Measurements from ENCODE around the gene BIRC3.
A peak's percentile ranks its signal among the peaks of the same experiment; 100 is the strongest.

The BIRC3 gene

DNA sequence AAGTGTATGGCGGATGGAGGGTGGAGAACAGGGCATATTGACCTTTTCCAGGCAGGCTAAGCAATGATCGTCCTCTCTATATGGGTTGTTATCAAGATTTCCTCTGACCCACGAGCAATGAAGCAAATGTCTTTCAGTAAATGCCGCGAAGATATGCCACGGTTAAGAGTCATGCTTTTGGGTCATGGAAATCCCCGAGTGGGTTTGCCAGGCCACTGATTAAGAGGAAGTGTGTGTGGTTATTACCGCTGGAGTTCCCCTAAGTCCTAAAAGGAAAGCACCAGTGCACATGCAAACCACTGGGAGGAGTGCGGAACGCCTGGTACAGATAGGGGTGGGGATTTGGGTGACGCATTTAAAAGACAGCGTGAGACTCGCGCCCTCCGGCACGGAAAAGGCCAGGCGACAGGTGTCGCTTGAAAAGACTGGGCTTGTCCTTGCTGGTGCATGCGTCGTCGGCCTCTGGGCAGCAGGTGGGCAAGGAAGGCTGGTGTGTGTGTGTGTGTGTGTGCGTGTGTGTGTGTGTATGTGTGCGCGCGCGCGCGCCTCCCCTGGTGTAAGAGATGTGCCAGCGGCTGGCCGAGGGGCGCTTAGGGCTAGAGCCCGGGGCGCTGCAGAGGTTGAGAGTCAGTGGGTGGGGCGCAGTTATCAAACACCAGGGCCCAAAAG, at the start of gene BIRC3:
TSS of gene BIRC3 (plus strand) at position 386 of the 669 bp plus-strand sequence. CDS start 7,026 bp downstream, outside the sequence.
- DNase-seq = peak; percentile 93

DNA sequence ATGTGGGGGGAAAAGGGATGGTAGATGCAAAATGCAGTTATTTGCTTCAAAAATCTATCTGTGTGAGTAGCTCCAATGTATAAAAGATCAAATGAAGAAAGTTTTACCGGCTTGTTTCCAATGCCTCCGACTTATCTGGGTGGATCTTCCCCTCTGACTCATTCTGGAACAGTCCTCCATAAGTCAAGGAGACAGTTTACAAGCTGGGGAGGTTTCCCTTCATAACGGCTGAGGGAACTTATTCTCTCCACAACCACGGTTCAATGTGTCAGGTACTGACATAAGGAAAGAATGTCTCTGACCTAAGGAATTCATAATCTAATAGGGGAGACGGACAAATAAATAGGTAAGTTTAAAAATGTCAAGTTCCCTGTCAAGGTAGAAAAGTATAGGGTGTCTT, 49.7 kb upstream of the BIRC3 start:
- no peak for DNase-seq

DNA sequence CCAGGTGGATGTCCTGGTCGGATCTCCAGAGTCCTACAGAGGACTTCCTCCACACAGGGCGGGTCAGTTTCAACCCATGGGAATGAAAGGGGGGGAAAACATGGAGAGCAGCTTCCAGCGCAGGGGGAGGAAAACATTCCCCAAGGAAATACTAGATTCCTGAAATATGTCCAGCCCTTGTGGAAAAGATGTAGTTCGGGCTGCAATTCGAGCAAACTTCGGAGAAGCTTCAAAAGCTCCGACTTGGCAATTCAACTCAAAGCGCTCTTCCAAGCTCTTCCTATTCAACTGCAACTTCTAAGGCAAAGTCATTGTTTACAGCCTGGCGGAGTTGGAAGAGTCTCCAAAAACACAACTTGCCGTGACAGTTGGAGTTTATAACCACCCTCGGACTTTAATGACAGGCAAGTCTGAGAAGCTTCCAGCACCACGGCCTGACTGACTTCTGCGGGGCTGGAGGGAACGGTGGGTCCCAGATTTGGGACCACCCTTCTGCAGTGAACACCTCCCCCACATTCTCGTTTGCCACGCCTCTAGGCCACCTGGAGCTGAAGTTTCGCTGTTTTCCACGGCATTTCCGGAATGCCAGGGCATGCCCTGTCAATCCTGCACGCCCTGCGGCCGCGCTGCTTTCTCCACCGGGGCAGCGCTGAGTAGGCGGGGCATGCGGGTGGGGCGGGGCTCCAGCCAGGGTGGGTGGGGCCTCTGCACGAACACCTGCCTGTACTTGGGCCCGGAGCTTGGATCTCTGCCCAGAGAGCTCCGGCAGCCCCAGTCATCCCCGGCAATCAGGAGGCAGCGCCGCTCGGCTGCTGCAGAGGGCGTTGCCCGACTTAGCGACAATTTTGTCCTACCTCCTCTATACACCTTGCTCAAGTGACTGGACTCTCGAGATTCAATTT, 49.0 kb upstream of the BIRC3 start:
- DNase-seq = peak; percentile 88

DNA sequence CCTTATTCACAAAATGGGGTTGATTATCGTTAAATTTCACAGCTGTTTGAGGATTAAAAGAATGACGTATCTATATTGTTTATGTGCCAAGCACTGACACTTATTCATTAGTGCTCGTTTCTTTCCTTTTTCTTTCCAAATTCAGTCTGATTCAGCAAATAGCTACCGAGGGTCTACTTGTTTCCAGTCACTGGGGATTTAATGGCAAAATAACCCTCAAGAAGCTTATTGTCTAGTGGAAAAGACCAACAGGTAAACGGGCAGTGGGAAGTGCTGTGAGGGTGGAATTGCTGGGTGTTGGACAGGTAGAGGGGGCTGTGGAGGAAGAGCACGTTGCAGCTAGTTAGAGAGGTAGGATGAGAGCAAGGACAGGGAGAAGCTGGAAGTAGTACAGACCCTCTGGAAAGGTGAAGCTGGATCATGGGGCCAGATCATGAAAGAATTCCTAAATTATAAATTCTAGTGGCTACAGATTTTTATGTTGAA, 48.3 kb upstream of the BIRC3 start:
- DNase-seq = no peak

DNA sequence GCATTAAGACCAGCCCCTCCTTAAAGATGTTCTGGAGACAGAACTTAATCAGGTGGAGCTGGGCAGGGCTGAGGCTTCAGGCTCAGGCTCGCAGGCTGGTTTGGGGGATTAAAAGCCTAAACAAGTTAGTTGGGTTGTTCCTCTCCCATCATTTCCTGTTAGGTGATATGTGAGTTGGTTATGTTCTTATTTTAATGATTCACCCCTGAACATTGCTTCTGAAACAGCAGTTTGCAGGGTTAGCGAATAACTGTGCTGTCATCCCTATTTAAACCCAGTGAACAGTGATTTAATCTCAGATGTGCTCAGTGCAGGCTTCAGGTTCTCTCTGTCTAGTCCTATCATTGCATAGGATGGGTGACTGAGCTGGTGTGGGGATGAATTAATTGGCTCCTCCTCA, 47.4 kb upstream of the BIRC3 start:
- no peak for DNase-seq

DNA sequence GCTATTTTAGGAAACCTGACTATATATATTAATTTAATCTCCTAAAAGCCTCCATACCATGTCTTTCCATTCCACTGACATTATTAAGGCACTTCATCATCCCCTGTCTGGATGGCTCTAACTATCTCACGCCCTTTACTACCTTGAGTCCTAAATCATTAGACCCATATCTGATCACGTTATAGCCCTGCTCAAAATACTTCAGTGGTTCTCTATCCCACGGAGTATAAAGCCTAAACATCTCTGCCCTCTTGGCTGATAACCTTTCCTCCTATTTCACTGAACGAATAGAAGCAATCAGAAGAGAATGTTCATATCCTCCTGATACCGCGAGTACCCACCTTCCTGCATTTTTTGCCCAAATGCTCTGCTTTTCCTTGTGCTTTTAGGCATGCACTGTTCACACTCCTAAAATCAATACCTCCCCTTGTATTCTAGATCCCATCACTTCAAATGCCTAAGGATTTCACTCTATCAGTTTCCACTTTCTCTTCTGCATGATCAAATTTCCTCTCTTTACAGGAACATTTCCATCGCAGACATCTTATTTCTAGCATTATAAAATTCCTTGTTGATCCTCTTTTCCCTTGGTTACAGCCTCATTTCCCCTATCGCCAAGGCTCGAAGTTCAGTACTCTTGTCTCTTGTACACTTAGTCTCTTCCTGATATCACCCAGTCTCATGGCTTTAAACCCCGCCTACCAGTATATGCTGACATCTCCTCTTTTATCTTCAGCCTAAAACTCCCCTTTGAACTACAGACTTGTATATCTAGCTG, 45.0 kb upstream of the BIRC3 start:
- DNase-seq = peak; percentile 21

DNA sequence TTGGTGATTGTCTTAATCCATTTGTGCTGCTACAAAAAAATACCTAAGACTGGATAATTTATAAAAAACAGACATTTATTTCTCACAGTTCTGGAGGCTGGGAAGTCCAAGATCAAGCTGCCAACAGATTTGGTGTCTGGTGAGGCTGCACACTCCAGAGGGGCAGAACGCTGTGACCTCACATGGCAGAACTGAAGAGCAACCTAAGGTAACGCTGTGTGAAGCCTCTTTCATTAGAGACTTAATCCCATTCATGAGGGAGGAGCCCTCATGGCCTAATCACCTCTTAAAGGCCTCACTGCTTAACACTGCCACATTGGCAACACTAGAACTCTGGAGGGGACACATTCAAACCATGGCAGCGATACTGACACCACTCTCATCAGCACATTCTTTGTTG, 42.7 kb upstream of the BIRC3 start:
- DNase-seq = no peak

DNA sequence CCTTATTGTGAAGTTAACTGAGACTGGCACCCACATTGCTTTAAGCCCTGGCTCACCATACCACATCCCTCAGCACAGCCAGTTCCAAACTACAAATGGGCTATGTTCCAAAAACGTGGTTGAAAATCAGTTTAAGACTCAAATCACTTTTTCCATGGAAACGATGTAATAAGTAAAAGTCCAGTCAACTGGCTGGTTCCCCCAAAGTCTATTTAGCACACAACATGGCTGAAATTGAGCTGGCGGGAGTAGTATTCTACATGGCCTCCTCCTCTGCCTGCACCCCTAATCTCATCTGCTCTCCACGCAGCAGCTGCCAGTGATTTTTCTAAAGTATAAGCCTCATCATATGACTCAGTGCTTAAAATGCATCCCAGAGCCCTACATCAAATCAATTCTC, 40.9 kb upstream of the BIRC3 start:
- no peak for DNase-seq

DNA sequence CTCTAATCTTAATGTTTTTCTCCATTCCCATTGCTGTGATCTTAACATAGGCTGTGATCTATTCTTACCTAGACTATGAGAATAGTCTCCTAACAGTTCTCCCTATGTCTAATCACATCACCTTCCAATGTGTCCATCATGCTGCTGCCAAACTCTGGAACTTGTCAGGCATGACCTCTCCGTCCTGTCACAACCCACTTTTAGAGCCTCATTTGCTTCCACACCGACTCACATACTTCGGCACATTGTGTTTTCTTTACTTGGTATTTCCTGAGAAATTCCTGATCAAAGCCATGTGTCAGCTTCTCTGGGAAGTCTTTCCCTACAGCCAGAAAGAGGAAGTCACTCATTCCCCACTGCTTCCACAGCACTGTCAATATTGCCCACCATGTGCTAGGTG, 40.5 kb upstream of the BIRC3 start:
- no peak for DNase-seq

DNA sequence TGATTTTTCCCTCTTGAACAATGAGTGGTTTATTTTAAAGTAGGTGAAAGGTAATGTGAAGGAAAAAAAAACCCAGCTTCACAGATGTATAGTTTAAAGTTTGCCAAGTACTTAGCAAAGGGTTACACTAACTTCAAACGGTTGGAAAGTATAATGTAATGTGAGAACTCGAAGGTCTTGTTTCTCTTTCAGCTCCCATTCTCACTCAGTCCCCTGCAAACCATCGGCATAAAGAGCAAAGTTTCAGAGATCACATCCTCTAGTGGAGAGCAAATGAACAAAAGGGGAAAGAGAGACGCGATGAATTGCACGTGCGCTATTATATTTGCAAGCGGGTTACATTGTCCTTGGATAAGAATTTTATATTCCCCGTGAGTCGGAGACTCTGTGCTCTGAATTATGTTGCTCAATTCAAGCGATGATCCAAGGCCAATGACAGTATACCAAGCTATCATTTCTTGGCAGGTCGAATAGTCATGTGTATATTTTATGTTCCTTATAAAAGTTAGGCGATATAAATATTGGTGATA, 37.6 kb upstream of the BIRC3 start:
- no peak for DNase-seq

DNA sequence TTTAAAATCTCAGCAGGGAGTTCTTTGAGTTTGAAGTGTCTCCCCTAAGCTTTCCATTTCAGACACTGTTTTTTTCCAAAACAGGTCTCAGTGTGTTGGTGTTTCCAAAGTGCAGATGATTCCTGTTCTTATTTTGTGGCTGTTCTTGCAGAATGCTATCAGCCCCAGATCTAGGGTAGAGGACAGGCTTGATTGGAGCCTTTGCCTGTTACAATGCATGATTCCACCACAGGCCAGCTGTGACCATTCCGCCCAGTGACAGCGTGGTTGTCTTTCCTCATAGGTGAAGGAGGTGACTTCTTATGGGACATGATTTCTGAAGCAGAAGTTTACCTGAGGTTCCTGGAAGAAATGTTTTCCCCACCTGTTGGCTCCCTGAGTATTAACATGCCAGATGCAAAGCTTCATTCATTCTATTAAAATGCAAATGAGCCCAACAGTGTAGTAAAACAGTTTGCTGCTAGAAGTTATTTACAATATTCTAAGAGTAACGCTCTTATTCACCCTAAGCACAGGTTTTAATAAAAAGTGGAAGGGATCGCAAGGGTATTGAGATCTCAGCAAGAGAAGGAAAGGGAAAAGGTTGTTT, 36.9 kb upstream of the BIRC3 start:
- DNase-seq = no peak

DNA sequence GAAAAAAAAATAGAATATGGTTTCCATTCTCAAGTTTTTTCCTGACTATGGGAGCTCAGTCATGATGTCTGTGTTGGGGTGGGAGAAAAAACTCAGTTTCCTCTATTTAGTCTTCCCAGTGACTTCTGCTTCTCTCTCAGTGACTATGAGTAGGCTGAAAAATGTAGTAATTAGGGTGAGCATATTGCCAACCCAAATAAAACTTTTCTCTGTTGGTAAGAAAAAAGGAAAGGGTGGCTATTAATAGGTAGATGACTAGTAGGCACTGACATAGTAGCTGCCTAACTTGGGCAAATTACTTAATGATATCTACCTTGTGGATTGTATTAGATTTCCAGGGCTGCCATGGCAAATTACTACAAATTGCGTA, 34.2 kb upstream of the BIRC3 start:
- no peak for DNase-seq

DNA sequence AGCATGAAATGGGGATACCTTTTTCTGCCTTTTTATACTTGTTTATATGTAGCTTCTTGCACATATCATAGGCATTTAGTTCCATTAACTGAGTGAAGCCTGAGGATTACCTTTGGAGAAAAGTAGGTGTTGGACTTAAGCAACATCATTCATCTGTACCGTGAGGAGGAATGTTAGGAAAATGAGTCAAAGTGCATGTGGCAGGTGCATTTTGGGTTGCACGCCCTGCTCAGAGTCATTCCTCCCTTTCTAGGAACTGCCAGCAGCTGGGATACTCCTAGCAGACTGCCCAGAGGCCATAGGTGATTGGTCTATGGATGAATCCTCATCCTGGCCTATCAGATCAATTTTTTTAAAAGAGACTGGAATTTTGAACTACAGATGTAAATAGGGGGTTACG, 33.3 kb upstream of the BIRC3 start:
- no peak for DNase-seq

DNA sequence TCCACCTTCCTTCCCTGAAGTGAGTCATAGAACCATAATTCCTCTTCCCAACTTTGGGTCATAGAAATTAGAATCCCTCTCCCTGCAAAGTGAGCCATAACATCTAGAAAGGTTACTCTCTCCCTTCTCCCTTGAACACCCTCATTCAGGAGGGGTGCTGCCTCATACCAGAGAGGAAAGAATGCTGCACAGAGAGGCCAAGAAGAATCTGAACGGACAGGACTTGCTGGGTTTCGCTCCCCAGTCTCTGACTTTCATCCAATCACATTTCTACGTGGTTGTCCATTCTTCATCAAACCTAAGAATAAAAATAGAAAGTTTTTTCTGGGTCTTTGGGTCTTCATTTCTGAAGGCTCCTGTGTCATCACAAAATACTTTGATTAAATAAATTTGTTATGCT, 31.0 kb upstream of the BIRC3 start:
- DNase-seq = no peak

DNA sequence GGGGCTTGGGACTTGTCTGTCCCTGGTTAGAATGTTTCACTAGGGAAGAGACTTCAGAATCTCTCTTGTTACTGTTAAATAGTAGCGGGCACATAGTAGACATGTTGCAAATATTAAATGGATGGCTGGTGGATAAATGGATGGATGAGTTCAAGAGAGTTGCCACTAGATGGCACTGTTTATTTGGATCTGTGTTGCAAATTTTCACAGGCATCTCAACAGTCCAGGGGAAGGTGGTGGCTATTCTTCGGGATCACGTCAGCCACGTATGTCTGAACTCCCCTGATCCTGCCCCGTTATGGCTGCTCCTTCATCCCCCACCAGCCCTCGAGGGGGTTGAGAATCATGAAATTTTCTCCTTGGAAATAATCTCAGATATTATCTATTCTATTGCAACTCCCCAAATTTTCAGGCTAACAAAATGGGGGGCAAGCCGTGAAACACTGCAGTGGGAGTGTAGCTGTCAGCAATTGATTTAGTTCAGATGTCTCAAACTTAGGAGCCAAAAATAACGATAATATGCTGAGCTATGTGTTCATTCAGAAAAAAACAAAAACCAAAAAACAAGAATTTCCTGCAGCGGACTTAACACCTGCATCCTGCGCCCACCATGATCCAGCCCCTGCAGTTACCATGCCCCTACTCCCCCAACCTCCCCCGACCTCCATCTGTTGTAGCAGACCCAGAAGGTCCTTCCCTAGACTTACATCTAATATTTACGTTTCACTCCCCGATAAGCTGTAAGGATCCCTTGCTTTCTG, 29.1 kb upstream of the BIRC3 start:
- DNase-seq = peak; percentile 93

DNA sequence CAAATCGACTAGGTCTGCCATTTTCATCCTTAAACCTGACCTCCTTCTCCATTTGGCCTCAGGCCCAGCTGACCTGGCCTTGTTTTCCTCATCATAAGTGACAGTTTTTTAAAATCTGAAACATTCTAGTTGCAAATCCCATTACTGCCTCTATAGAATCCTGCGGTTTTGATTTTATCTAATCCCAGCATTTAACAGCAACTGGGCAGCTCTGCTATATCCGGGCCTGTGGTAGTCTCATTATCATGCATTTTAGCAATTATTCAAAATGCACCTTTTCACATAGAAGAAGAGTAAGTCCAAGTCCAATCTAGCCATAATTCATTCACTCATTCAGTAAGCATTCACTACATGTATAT, 28.6 kb upstream of the BIRC3 start:
- DNase-seq = no peak

DNA sequence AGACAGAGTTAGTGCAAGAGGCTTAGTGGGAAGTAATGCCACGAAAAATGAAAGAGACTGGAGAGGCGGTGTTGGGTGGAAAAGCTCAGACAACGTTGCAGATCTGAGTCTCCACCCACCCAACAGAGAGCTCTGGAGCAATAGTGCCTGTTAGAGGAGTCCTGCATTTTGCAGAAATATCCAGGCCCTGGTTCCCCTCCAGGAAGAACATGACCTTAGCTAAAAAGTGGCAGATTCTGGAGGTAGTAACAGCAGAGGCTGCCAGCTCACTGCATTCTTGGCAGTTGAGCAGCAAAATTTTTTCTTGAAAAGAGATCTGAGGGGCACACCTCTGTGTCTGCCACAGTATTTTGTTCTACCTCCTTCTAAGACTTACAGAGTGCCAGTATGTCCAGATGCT, 27.7 kb upstream of the BIRC3 start:
- DNase-seq = no peak

DNA sequence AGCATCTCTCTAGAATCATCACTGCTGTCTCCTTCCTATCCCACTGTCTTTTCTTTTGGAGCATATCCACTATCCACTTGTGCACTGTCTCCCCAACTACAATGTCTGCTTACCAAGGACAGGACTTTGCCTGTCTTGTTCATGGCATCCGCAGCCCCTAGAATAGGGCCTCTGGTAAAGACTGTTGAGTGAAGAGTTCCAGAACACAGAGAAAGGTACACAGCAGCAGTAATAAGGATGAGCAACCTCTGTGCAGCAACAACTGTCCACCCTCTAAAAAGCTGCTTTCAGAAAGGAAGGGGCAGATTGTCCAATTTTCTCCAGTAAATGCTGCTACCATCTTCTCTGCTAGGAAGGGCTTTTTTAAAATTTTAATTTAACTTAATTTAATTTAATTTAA, 25.5 kb upstream of the BIRC3 start:
- DNase-seq = no peak

DNA sequence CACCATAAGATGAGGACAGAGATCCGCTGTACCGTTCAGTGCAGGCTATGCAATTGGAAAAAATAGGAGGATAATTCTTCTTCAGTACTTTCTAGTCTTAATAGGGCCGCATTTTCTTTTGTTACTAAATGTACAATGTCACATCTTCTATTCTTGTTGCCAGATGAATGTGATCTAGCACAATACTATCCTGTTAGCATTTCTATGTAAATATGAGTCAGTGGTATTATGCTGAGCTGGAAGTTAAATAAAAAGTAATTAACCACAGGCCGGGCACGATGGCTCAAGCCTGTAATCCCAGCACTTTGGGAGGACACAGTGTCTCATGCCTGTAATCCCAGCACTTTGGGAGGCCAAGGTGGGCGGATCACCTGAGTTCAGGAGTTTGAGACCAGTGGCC, 24.4 kb upstream of the BIRC3 start:
- no peak for DNase-seq

DNA sequence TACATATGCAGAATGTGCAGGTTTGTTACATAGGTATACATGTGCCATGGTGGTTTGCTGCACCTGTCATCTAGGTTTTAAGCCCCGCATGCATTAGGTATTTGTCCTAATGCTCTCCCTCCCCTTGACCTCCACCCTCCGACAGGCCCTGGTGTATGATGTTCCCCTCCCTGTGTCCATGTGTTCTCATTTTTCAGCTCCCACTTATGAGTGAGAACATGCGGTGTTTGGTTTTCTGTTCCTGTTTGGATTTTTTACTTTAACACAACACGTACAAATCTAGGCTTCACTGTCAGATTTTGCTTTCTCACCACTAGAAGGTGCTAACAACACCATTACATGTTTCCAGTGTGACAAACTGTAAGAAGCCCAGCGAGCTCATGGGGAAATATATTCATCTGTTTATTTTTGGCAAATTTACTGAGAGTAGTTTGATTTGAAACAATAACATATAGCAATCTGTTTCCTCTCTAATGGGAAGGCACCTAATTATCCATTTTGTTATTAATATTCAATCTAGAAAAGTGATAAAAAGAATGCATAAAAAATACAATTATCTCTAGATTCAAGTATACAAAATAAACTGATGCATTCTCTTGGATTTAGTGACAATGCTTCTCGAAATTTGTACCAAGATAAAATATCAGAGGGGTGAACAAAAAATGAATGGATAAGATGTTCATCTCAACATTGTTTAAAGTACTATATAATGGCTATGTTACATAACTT, 23.2 kb upstream of the BIRC3 start:
- DNase-seq = peak; percentile 81

DNA sequence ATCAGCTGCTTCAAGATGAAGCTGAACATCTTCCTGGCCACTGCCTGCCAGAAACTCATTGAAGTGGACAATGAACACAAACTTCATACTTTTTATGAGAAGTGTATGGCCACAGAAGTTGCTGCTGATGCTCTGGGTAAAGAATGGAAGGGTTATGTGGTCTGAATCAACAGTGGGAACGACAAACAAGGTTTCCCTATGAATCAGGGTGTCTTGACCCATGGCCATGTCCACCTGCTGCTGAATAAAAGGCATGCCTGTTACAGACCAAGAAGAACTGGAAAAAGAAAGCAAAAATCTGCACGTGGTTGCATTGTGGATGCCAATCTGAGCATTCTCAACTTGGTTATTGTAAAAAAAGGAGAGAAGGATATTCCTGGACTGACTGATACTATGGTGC, 22.2 kb upstream of the BIRC3 start:
- DNase-seq = no peak
